Uterus (tissue), 2 donors: ENCODE measurements around the gene CHCHD4.

ENCODE experiments used
- POLR2A ChIP-seq, 2 donors: fragments of 450-650 bp; IDR thresholded peaks; one replicate each; pipeline ENCODE4 v1.6.1; 2016; ENCODE audit warnings: antibody characterized with exemption in 2 of 2, mild to moderate bottlenecking in 1 of 2, moderate library complexity in 1 of 2
- TF ChIP-seq, protein P1 (sequence below), 4 experiments: fragments of 200-600 bp in 2 of 4; fragments of 450-650 bp in 2 of 4; sonication (generic) in 2 of 4; IDR thresholded peaks; one replicate each; pipeline ENCODE4 v1.5.1; 2016 to 2019; ENCODE audit warnings: antibody characterized with exemption in 4 of 4, mild to moderate bottlenecking in 2 of 4, moderate library complexity in 1 of 4

DNA sequence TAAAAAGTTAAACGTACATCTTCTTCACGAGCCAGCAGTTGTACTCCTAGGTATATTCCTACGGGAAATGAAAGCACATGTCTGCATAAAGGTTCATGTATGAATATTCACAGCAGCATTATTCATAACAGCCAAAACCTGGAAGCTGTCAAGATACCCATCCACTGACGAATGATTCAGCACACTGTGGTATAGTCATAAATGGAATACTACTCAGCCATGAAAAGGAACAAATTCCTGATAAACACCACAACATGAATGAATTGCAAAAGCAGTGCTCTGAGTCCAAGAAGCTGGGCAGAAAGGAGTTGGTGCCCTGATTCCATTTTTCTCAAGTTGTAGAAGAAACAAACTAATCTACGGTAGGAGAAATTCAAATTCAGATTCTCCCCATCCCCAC is 4.1 kb upstream of the CHCHD4 start:
- TF ChIP-seq, protein P1, sequence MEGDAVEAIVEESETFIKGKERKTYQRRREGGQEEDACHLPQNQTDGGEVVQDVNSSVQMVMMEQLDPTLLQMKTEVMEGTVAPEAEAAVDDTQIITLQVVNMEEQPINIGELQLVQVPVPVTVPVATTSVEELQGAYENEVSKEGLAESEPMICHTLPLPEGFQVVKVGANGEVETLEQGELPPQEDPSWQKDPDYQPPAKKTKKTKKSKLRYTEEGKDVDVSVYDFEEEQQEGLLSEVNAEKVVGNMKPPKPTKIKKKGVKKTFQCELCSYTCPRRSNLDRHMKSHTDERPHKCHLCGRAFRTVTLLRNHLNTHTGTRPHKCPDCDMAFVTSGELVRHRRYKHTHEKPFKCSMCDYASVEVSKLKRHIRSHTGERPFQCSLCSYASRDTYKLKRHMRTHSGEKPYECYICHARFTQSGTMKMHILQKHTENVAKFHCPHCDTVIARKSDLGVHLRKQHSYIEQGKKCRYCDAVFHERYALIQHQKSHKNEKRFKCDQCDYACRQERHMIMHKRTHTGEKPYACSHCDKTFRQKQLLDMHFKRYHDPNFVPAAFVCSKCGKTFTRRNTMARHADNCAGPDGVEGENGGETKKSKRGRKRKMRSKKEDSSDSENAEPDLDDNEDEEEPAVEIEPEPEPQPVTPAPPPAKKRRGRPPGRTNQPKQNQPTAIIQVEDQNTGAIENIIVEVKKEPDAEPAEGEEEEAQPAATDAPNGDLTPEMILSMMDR (IDR thresholded peaks at IDR 0.05) = no peak
- TF ChIP-seq POLR2A (IDR thresholded peaks at IDR 0.05) = no peak
